GM23338 (cell line): ENCODE measurements around the gene FGFR2. TPM values are rescaled to one million over a fixed set of nuclear protein-coding genes. Genes with fewer than 3 reads are reported as not detected.
A peak's percentile ranks its signal among the peaks of the same experiment; 100 is the strongest.

ENCODE experiments used
- ATAC-seq: fragments of 200-7000 bp; cut with Tn5 transposase; 3 replicates; pipeline ENCODE4 v1.9.1; 2020
- DNase-seq: peaks from one replicate; pipeline ENCODE4 v3.0.0-alpha.2; 2015; ENCODE audit warnings: low spot score
- H2AFZ ChIP-seq: fragments of 200-600 bp; sonication (generic); 2 replicates; pipeline ENCODE4 v1.8.0; 2016; ENCODE audit warnings: antibody characterized with exemption, mild to moderate bottlenecking, moderate library complexity
- H3F3A ChIP-seq: fragments of 200-600 bp; sonication (generic); replicated peaks from 2 replicates; pipeline ENCODE4 v1.8.0; 2017; ENCODE audit warnings: antibody characterized with exemption, mixed run types, low read depth
- H3K27ac ChIP-seq: fragments of 200-600 bp; sonication (generic); 2 replicates; pipeline ENCODE4 v1.6.1; 2016; ENCODE audit warnings: low read depth
- H3K27me3 ChIP-seq: fragments of 200-600 bp; sonication (generic); 2 replicates; pipeline ENCODE4 v1.8.0; 2016; ENCODE audit warnings: mild to moderate bottlenecking, mixed run types, moderate library complexity; ENCODE audit not compliant: insufficient read depth
- H3K36me3 ChIP-seq: fragments of 200-600 bp; sonication (generic); 2 replicates; pipeline ENCODE4 v1.8.0; 2016; ENCODE audit warnings: mild to moderate bottlenecking; ENCODE audit not compliant: insufficient read depth
- H3K4me1 ChIP-seq: fragments of 200-600 bp; sonication (generic); 2 replicates; pipeline ENCODE4 v1.8.0; 2016; ENCODE audit warnings: mild to moderate bottlenecking, moderate library complexity; ENCODE audit not compliant: insufficient read depth
- H3K4me2 ChIP-seq: fragments of 200-600 bp; sonication (generic); 2 replicates; pipeline ENCODE4 v1.7.1; 2017; ENCODE audit warnings: mixed run types
- H3K4me3 ChIP-seq: fragments of 200-600 bp; sonication (generic); 2 replicates; pipeline ENCODE4 v1.6.1; 2016; ENCODE audit warnings: mixed run types
- H3K79me2 ChIP-seq: fragments of 200-600 bp; sonication (generic); replicated peaks from 2 replicates; pipeline ENCODE4 v1.8.0; 2017; ENCODE audit warnings: mild to moderate bottlenecking; ENCODE audit not compliant: insufficient read depth
- H3K9me2 ChIP-seq: fragments of 200-600 bp; sonication (generic); 2 replicates; pipeline ENCODE4 v1.8.0; 2017; ENCODE audit not compliant: insufficient read depth
- H4K20me1 ChIP-seq: fragments of 200-600 bp; sonication (generic); replicated peaks from 2 replicates; pipeline ENCODE4 v1.8.0; 2017; ENCODE audit warnings: mild to moderate bottlenecking; ENCODE audit not compliant: insufficient read depth
- H3K27ac Mint-ChIP-seq: 2 replicates; pipeline ENCODE4 v1.8.0; 2020; ENCODE audit warnings: inconsistent platforms, mild to moderate bottlenecking, moderate library complexity, mixed read lengths
- H3K27me3 Mint-ChIP-seq: 3 replicates; pipeline ENCODE4 v1.8.0; 2022; ENCODE audit warnings: low read depth, mild to moderate bottlenecking, moderate library complexity, mixed read lengths, inconsistent platforms; ENCODE audit not compliant: insufficient read depth, poor library complexity
- H3K36me3 Mint-ChIP-seq: 3 replicates; pipeline ENCODE4 v1.8.0; 2021; ENCODE audit warnings: low read depth, mild to moderate bottlenecking, inconsistent platforms, moderate library complexity, mixed read lengths
- H3K4me1 Mint-ChIP-seq: 3 replicates; pipeline ENCODE4 v1.8.0; 2020; ENCODE audit warnings: mild to moderate bottlenecking, inconsistent platforms, mixed read lengths
- H3K4me3 Mint-ChIP-seq: 3 replicates; pipeline ENCODE4 v1.8.0; 2021; ENCODE audit warnings: moderate library complexity, mild to moderate bottlenecking, inconsistent platforms, mixed read lengths
- H3K9me3 Mint-ChIP-seq: 3 replicates; pipeline ENCODE4 v1.8.0; 2020; ENCODE audit warnings: moderate library complexity, mild to moderate bottlenecking, inconsistent platforms, mixed read lengths
- CREB1 ChIP-seq: fragments of 250-450 bp; sonication (Bioruptor Pico); IDR thresholded peaks from 2 replicates; pipeline ENCODE4 v1.5.0; 2020; ENCODE audit warnings: low read depth, mild to moderate bottlenecking, moderate library complexity
- EZH2 ChIP-seq: fragments of 200-600 bp; sonication (generic); IDR thresholded peaks from one replicate; pipeline ENCODE4 v1.8.0; 2017; ENCODE audit warnings: antibody characterized with exemption, mild to moderate bottlenecking, low read depth; ENCODE audit not compliant: unreplicated experiment
- EZH2phosphoT487 ChIP-seq: fragments of 200-600 bp; sonication (generic); IDR thresholded peaks from one replicate; pipeline ENCODE4 v1.8.1; 2018; ENCODE audit warnings: antibody characterized with exemption; ENCODE audit not compliant: unreplicated experiment
- JUNB ChIP-seq: IDR thresholded peaks from one replicate; pipeline ENCODE4 v1.6.1; 2016; ENCODE audit warnings: antibody characterized with exemption; ENCODE audit not compliant: unreplicated experiment
- NANOG ChIP-seq: IDR thresholded peaks from 2 replicates; pipeline ENCODE4 v1.6.1; 2016; ENCODE audit warnings: antibody characterized with exemption, borderline replicate concordance
- POLR2AphosphoS5 ChIP-seq: IDR thresholded peaks from 2 replicates; pipeline ENCODE4 v1.6.1; 2016; ENCODE audit warnings: antibody characterized with exemption, low read depth
- STAT1 ChIP-seq: IDR thresholded peaks from one replicate; pipeline ENCODE4 v1.6.1; 2016; ENCODE audit warnings: antibody characterized with exemption; ENCODE audit not compliant: unreplicated experiment
- ZNF114 ChIP-seq: fragments of 250-450 bp; sonication (Bioruptor Pico); IDR thresholded peaks from 2 replicates; pipeline ENCODE4 v1.5.0; 2020; ENCODE audit warnings: mild to moderate bottlenecking, moderate library complexity
- ZNF331 ChIP-seq: fragments of 250-450 bp; sonication (Bioruptor Pico); IDR thresholded peaks from 2 replicates; pipeline ENCODE4 v1.5.0; 2020; ENCODE audit warnings: low read depth, mild to moderate bottlenecking, moderate library complexity
- polyA plus RNA-seq: library from polyadenylated mRNA; unstranded; fragments of >200 nt; fragmentation: Nextera tagmentation; extraction: Ambion mirVana; gene quantifications from 2 replicates; pipeline ENCODE4 v1.2.1, GENCODE V29; 2016
- total RNA-seq: library from RNA; depleted of rRNA; stranded (reverse); fragments of >200 nt; shearing (Covaris generic); gene quantifications from 2 replicates; pipeline ENCODE4 v1.2.3, GENCODE V29; 2014
- TF ChIP-seq, protein P1 (sequence below): IDR thresholded peaks from one replicate; pipeline ENCODE4 v1.6.1; 2018; ENCODE audit warnings: antibody characterized with exemption; ENCODE audit not compliant: unreplicated experiment
- TF ChIP-seq, protein P2 (sequence below), 2 experiments: fragments of 200-600 bp in 1 of 2; sonication (generic) in 1 of 2; conservative IDR thresholded peaks; 2 replicates each; pipeline versions ENCODE4 v1.5.1 to v1.6.1; 2016 to 2017; ENCODE audit warnings: antibody characterized with exemption in 2 of 2, low read depth in 2 of 2, mild to moderate bottlenecking in 2 of 2, moderate library complexity in 1 of 2
- TF ChIP-seq, protein P3 (sequence below): IDR thresholded peaks from 2 replicates; pipeline ENCODE4 v1.6.1; 2016; ENCODE audit warnings: antibody characterized with exemption
- TF ChIP-seq, protein P4 (sequence below): fragments of 250-450 bp; sonication (Bioruptor Pico); IDR thresholded peaks from 2 replicates; pipeline ENCODE4 v1.5.0; 2020; ENCODE audit warnings: mild to moderate bottlenecking, moderate library complexity

Gene FGFR2
- total and polyA plus RNA-seq, 2 experiments from 2014 or later = 31.1 to 106 TPM

DNA sequence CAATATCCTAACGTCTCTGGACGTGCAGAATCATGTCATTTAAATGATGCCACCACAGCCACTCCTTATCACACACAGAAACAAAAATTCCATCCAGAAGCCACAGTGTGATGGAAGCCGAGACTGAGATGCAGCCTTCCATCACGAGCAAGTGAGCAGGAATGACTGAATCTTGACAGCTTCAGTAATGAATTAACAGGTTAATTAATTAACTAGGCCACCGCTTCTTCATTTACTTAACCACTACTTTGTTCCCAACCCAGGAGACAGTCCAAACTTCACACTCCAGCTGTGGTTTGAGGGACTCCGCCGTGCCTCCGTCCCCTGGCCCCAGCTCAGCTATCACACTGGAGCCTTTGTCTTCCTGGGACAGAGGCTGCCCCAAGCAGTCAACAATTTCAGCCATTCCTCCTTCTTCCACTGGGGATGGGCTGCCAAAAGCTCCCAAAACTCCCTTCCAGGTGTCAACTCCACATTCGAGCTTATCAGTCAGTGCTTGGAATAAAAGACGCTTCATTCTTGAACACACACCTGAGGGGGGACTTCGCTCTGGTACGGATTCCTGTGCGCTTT, 65.9 kb downstream of the FGFR2 start:
- H2AFZ ChIP-seq = no peak overlapping the region
- no peak overlapping the region for H3K27ac ChIP-seq
- H3K27ac Mint-ChIP-seq = no peak overlapping the region

More for the DNA sequence above, 65.9 kb downstream of the FGFR2 start:
- peaks cover 62% of the 10 kb centered on the region for H3K36me3 Mint-ChIP-seq
- Histone ChIP-seq H3K27me3 (no peaks in the 10 kb centered on the region), H3K79me2 (peaks cover 100% of the 10 kb centered on the region), H3K4me3 (no peak overlapping the region), H3K4me2 (no peak overlapping the region), H4K20me1 (peaks cover 39% of the 10 kb centered on the region), H3K9me2 (0 out of 2 replicates have a peak, but pooled peaks cover 3% of the 10 kb centered on the region), H3K4me1 (peaks cover 44% of the 10 kb centered on the region), H3K36me3 (0 out of 2 replicates have a peak, but pooled peaks cover 7% of the 10 kb centered on the region), H3F3A (0 out of 2 replicates have a peak, but pooled peaks cover 6% of the 10 kb centered on the region)
- ATAC-seq = peak; percentile 27
- peaks cover 2% of the 10 kb centered on the region for H3K27me3 Mint-ChIP-seq
- H3K9me3 Mint-ChIP-seq = no peaks in the 10 kb centered on the region
- no peak overlapping the region for H3K4me3 Mint-ChIP-seq
- no peak for DNase-seq
- TF ChIP-seq JUNB = no peak
- TF ChIP-seq EZH2phosphoT487 = no peak
- no peak for TF ChIP-seq CREB1
- TF ChIP-seq, protein P1, sequence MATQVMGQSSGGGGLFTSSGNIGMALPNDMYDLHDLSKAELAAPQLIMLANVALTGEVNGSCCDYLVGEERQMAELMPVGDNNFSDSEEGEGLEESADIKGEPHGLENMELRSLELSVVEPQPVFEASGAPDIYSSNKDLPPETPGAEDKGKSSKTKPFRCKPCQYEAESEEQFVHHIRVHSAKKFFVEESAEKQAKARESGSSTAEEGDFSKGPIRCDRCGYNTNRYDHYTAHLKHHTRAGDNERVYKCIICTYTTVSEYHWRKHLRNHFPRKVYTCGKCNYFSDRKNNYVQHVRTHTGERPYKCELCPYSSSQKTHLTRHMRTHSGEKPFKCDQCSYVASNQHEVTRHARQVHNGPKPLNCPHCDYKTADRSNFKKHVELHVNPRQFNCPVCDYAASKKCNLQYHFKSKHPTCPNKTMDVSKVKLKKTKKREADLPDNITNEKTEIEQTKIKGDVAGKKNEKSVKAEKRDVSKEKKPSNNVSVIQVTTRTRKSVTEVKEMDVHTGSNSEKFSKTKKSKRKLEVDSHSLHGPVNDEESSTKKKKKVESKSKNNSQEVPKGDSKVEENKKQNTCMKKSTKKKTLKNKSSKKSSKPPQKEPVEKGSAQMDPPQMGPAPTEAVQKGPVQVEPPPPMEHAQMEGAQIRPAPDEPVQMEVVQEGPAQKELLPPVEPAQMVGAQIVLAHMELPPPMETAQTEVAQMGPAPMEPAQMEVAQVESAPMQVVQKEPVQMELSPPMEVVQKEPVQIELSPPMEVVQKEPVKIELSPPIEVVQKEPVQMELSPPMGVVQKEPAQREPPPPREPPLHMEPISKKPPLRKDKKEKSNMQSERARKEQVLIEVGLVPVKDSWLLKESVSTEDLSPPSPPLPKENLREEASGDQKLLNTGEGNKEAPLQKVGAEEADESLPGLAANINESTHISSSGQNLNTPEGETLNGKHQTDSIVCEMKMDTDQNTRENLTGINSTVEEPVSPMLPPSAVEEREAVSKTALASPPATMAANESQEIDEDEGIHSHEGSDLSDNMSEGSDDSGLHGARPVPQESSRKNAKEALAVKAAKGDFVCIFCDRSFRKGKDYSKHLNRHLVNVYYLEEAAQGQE = no peak
- TF ChIP-seq, protein P2, sequence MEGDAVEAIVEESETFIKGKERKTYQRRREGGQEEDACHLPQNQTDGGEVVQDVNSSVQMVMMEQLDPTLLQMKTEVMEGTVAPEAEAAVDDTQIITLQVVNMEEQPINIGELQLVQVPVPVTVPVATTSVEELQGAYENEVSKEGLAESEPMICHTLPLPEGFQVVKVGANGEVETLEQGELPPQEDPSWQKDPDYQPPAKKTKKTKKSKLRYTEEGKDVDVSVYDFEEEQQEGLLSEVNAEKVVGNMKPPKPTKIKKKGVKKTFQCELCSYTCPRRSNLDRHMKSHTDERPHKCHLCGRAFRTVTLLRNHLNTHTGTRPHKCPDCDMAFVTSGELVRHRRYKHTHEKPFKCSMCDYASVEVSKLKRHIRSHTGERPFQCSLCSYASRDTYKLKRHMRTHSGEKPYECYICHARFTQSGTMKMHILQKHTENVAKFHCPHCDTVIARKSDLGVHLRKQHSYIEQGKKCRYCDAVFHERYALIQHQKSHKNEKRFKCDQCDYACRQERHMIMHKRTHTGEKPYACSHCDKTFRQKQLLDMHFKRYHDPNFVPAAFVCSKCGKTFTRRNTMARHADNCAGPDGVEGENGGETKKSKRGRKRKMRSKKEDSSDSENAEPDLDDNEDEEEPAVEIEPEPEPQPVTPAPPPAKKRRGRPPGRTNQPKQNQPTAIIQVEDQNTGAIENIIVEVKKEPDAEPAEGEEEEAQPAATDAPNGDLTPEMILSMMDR (conservative IDR thresholded peaks at IDR 0.05; ENCODE audit: low read depth in 2 of 2) = no peak
- TF ChIP-seq STAT1 = no peak
- no peak for TF ChIP-seq EZH2
- TF ChIP-seq ZNF331 (CRISPR knock-in tag) = no peak
- no peak for TF ChIP-seq ZNF114 (CRISPR knock-in tag)
- TF ChIP-seq, protein P3, sequence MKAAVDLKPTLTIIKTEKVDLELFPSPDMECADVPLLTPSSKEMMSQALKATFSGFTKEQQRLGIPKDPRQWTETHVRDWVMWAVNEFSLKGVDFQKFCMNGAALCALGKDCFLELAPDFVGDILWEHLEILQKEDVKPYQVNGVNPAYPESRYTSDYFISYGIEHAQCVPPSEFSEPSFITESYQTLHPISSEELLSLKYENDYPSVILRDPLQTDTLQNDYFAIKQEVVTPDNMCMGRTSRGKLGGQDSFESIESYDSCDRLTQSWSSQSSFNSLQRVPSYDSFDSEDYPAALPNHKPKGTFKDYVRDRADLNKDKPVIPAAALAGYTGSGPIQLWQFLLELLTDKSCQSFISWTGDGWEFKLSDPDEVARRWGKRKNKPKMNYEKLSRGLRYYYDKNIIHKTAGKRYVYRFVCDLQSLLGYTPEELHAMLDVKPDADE = no peak
- TF ChIP-seq, protein P4, sequence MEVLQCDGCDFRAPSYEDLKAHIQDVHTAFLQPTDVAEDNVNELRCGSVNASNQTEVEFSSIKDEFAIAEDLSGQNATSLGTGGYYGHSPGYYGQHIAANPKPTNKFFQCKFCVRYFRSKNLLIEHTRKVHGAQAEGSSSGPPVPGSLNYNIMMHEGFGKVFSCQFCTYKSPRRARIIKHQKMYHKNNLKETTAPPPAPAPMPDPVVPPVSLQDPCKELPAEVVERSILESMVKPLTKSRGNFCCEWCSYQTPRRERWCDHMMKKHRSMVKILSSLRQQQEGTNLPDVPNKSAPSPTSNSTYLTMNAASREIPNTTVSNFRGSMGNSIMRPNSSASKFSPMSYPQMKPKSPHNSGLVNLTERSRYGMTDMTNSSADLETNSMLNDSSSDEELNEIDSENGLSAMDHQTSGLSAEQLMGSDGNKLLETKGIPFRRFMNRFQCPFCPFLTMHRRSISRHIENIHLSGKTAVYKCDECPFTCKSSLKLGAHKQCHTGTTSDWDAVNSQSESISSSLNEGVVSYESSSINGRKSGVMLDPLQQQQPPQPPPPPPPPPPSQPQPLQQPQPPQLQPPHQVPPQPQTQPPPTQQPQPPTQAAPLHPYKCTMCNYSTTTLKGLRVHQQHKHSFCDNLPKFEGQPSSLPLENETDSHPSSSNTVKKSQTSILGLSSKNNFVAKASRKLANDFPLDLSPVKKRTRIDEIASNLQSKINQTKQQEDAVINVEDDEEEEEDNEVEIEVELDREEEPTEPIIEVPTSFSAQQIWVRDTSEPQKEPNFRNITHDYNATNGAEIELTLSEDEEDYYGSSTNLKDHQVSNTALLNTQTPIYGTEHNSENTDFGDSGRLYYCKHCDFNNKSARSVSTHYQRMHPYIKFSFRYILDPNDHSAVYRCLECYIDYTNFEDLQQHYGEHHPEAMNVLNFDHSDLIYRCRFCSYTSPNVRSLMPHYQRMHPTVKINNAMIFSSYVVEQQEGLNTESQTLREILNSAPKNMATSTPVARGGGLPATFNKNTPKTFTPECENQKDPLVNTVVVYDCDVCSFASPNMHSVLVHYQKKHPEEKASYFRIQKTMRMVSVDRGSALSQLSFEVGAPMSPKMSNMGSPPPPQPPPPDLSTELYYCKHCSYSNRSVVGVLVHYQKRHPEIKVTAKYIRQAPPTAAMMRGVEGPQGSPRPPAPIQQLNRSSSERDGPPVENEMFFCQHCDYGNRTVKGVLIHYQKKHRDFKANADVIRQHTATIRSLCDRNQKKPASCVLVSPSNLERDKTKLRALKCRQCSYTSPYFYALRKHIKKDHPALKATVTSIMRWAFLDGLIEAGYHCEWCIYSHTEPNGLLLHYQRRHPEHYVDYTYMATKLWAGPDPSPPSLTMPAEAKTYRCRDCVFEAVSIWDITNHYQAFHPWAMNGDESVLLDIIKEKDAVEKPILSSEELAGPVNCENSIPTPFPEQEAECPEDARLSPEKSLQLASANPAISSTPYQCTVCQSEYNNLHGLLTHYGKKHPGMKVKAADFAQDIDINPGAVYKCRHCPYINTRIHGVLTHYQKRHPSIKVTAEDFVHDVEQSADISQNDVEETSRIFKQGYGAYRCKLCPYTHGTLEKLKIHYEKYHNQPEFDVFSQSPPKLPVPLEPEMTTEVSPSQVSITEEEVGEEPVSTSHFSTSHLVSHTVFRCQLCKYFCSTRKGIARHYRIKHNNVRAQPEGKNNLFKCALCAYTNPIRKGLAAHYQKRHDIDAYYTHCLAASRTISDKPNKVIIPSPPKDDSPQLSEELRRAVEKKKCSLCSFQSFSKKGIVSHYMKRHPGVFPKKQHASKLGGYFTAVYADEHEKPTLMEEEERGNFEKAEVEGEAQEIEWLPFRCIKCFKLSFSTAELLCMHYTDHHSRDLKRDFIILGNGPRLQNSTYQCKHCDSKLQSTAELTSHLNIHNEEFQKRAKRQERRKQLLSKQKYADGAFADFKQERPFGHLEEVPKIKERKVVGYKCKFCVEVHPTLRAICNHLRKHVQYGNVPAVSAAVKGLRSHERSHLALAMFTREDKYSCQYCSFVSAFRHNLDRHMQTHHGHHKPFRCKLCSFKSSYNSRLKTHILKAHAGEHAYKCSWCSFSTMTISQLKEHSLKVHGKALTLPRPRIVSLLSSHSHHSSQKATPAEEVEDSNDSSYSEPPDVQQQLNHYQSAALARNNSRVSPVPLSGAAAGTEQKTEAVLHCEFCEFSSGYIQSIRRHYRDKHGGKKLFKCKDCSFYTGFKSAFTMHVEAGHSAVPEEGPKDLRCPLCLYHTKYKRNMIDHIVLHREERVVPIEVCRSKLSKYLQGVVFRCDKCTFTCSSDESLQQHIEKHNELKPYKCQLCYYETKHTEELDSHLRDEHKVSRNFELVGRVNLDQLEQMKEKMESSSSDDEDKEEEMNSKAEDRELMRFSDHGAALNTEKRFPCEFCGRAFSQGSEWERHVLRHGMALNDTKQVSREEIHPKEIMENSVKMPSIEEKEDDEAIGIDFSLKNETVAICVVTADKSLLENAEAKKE (CRISPR knock-in tag) = no peak
- TF ChIP-seq POLR2AphosphoS5 = no peak
- TF ChIP-seq NANOG = no peak
- H3K4me1 Mint-ChIP-seq = peaks cover 70% of the 10 kb centered on the region
